Tibial nerve (tissue), 4 donors: ENCODE data around the gene POU4F3.

Source experiments
- CTCF ChIP-seq, 5 experiments: fragments of 200-600 bp in 3 of 5; fragments of 450-650 bp in 2 of 5; sonication (generic) in 3 of 5; IDR thresholded peaks; one replicate each; pipeline ENCODE4 v1.5.1; 2016 to 2019; ENCODE audit warnings: antibody characterized with exemption in 5 of 5, mild to moderate bottlenecking in 3 of 5, moderate library complexity in 2 of 5
- EP300 ChIP-seq, 2 donors: sonication (generic); formaldehyde crosslinking; IDR thresholded peaks; one replicate each; pipeline ENCODE4 v1.6.1; 2017; ENCODE audit warnings: antibody characterized with exemption in 2 of 2, mild to moderate bottlenecking in 1 of 2

- TF ChIP-seq CTCF (IDR thresholded peaks at IDR 0.05) (no peak), EP300 (IDR thresholded peaks at IDR 0.05) (no peak)
These were observed 28.1 kb upstream of the POU4F3 start for GRCh38 chr5:146310540-146310939.
